Measurements from ENCODE around the gene ZNF423. TPM values are rescaled to one million over a fixed set of nuclear protein-coding genes. Genes with fewer than 3 reads are reported as not detected.
"Not testable (repeated sequence)": the region's sequence is repeated elsewhere in the genome, so short reads cannot be mapped to it uniquely, and the experiment has no call there.

Gene ZNF423
- total RNA-seq, 6 experiments from 2014 or later = not detected

- Mint-ChIP-seq H3K4me1 (ENCODE audit: low read depth) (no peaks in the 10 kb centered on the region), H3K27ac (no peak overlapping the region), H3K9me3 (peaks cover 10% of the 10 kb centered on the region; the same call in 1 of the 2 replicates), H3K36me3 (ENCODE audit: low read depth) (no peaks in the 10 kb centered on the region), H3K4me3 (no peak overlapping the region), H3K27me3 (ENCODE audit: insufficient read depth) (peaks cover 8% of the 10 kb centered on the region)
- no peak for DNase-seq
- no peak for TF ChIP-seq CTCF (IDR thresholded peaks at IDR 0.05)
Observed at GRCh38 chr16:49684696-49685095, 171.2 kb downstream of the ZNF423 start.

GRCh38 chr16:49682577-49683165 lies 173.2 kb downstream of the ZNF423 start:
- no peak for TF ChIP-seq CTCF (IDR thresholded peaks at IDR 0.05)
- H3K4me3 Mint-ChIP-seq = no peak overlapping the region
- peaks cover 11% of the 10 kb centered on the region; the same call in 1 of the 2 replicates for H3K9me3 Mint-ChIP-seq
- DNase-seq = no peak
- H3K4me1 Mint-ChIP-seq (ENCODE audit: low read depth) = no peaks in the 10 kb centered on the region
- H3K27me3 Mint-ChIP-seq (ENCODE audit: insufficient read depth) = peaks cover 5% of the 10 kb centered on the region
- no peaks in the 10 kb centered on the region for H3K36me3 Mint-ChIP-seq (ENCODE audit: low read depth)
- H3K27ac Mint-ChIP-seq = no peak overlapping the region

- peaks cover 3% of the 10 kb centered on the region for H3K27me3 Mint-ChIP-seq (ENCODE audit: insufficient read depth)
- TF ChIP-seq CTCF (IDR thresholded peaks at IDR 0.05) = no peak
- peaks cover 14% of the 10 kb centered on the region; the same call in 1 of the 2 replicates for H3K9me3 Mint-ChIP-seq
- no peaks in the 10 kb centered on the region for H3K4me1 Mint-ChIP-seq (ENCODE audit: low read depth)
- no peak overlapping the region for H3K27ac Mint-ChIP-seq
- no peaks in the 10 kb centered on the region for H3K36me3 Mint-ChIP-seq (ENCODE audit: low read depth)
- DNase-seq = no peak
- no peak overlapping the region for H3K4me3 Mint-ChIP-seq
Observed at GRCh38 chr16:49681217-49681883, 174.6 kb downstream of the ZNF423 start.

GRCh38 chr16:49679095-49679494 lies 176.8 kb downstream of the ZNF423 start:
- Mint-ChIP-seq H3K4me1 (ENCODE audit: low read depth) (no peaks in the 10 kb centered on the region), H3K27ac (no peak overlapping the region), H3K36me3 (ENCODE audit: low read depth) (no peaks in the 10 kb centered on the region), H3K4me3 (no peak overlapping the region), H3K27me3 (ENCODE audit: insufficient read depth) (peaks cover 3% of the 10 kb centered on the region), H3K9me3 (peaks cover 8% of the 10 kb centered on the region; the same call in 1 of the 2 replicates)
- TF ChIP-seq CTCF (IDR thresholded peaks at IDR 0.05) = no peak
- DNase-seq = no peak

- not testable (repeated sequence) for H3K4me1 Mint-ChIP-seq (ENCODE audit: low read depth); H3K27me3 Mint-ChIP-seq (ENCODE audit: insufficient read depth); H3K36me3 Mint-ChIP-seq (ENCODE audit: low read depth); DNase-seq; H3K9me3 Mint-ChIP-seq; H3K4me3 Mint-ChIP-seq; H3K27ac Mint-ChIP-seq
Observed at GRCh38 chr16:49677661-49678060, 178.3 kb downstream of the ZNF423 start.

- H3K9me3 Mint-ChIP-seq = peaks cover 8% of the 10 kb centered on the region; the same call in 1 of the 2 replicates
- H3K36me3 Mint-ChIP-seq (ENCODE audit: low read depth) = no peaks in the 10 kb centered on the region
- H3K27ac Mint-ChIP-seq = no peak overlapping the region
- no peaks in the 10 kb centered on the region for H3K4me1 Mint-ChIP-seq (ENCODE audit: low read depth)
- no peak for TF ChIP-seq CTCF (IDR thresholded peaks at IDR 0.05)
- H3K4me3 Mint-ChIP-seq = no peak overlapping the region
- no peak for DNase-seq
- H3K27me3 Mint-ChIP-seq (ENCODE audit: insufficient read depth) = no peaks in the 10 kb centered on the region; the same call in 1 of the 2 replicates
Observed at GRCh38 chr16:49675413-49675812, 180.5 kb downstream of the ZNF423 start.
